CD1c-positive myeloid dendritic cell (primary cell): ENCODE measurements around the gene FSTL4.
"Not testable (repeated sequence)": the region's sequence is repeated elsewhere in the genome, so short reads cannot be mapped to it uniquely, and the experiment has no call there.

ENCODE experiments used
- DNase-seq: peaks from one replicate; pipeline ENCODE4 v3.0.0-alpha.2; 2016; ENCODE audit errors: extremely low spot score

The FSTL4 gene

GRCh38 chr5:133227897-133228296, 384.4 kb downstream of the FSTL4 start:
- DNase-seq = no peak

DNA sequence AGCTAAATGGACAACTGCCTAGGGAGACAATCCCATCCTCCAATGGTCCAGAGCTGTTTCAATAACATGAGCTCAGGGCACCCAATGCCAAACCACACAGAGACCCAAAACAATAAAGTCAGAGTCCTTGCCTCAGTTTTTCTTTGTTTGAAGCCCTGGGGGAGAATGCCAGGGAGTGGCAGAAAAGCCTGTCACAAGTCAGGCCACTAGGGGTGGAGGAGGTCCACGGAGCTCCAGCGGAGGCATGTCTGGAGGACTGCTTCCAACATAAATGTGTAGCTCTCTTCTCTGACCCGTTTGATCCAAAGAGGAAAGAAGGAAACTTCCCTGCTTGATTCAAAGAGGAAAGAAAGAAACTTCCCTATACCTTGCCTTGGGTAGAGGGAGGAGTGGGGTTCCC, 385.3 kb downstream of the FSTL4 start:
- no peak for DNase-seq

GRCh38 chr5:133226186-133226585, 386.2 kb downstream of the FSTL4 start:
- DNase-seq = no peak

DNA sequence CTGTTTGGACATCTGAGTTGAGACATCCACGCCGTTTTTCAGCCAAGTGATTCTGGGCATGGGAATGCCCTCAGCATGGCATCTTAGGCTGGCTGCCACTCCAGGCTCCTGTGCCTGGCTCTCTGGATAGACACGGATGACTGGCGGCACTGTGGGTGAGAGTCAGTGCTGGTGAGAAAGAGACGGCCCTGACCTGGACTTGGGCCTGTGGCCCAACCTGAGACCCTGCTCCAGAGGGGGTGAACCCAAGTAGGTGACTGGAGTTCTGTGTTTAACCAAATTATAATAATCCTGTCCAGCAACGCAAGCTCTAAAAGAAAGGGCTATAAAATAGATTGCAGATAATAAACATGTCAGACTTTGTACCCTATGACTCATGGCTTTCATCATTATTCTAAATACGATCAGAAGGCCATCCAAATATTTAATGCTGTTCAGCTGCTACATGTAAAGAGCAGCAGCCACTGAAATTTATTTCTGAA, 386.6 kb downstream of the FSTL4 start:
- no peak for DNase-seq

DNA sequence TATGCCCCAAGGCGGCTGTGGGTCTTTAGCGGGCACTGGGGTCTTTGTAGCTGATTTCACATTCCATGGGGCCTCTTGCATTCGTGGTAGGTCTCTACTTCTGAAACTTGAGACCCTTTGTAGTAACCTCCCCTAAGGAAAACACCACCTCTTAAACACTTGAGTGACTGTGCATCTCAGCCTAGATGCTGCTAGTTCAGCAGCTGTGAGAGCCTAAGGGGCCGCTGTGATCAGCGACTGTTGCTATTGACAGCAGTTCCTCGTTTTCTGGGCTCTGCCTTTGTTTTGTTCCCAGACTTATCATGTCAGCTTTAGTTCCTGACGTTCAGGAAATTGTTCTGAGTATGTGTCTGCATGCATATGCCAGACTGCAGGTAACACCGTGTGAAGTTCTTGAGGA, 389.4 kb downstream of the FSTL4 start:
- no peak for DNase-seq

- DNase-seq = no peak
These were observed 389.8 kb downstream of the FSTL4 start for GRCh38 chr5:133222521-133222920.

DNA sequence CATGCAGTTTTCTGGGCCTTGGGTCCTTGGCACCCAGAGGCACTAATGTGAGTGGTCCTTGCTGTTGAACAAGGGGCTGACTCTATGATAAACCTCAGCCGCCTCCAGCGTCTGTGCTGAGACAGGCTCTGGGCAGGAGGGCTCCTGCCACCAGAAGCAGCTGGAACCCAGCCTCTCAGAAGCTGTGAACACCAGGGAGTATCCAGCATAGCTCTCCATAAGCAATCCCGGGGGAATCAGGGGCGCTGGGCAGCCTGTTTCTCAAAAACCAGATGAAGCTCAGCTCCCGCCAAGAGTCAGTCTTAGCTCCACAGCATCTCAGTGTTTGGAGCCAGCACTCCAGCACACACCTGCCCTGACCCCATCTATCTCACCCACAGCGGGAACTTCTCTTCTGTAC, 390.3 kb downstream of the FSTL4 start:
- no peak for DNase-seq

- DNase-seq = no peak
These were observed 391.3 kb downstream of the FSTL4 start for GRCh38 chr5:133220851-133221674.

DNA sequence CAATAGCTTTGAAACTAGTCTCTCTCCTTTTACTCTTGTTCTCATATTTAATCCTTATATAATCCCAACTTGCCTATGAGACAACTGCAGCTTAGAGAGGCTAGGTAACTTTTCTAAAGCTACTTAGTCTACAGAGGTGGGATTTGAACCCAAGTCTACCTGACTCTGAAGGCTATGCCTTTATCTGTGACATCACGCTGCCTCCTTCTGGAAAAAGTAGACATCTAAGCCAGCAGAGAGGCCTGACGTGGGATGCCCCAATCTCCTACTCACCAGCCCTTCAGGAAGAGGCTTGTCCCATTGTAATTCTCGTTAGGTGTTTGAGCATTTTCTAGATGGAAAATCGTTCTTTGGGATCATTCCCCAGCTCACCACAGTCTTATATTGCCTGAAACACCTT, 393.0 kb downstream of the FSTL4 start:
- no peak for DNase-seq

DNA sequence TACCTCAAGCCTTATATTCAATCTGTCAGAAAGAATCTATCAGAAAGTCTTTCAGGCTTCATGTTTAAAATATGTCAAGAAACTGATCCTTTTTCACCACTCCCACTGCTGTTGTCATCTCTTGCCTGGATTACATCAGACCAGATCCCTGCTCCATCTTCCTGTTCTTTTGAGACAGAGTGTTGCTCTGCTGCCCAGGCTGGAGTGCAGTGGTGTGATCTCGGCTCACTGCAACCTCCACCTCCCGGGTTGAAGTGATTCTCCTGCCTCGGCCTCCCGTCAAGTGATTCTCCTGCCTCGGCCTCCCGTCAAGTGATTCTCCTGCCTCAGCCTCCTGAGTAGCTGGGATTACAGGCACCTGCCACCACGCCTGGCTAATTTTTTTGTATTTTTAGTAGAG, 396.2 kb downstream of the FSTL4 start:
- not testable (repeated sequence) for DNase-seq

DNA sequence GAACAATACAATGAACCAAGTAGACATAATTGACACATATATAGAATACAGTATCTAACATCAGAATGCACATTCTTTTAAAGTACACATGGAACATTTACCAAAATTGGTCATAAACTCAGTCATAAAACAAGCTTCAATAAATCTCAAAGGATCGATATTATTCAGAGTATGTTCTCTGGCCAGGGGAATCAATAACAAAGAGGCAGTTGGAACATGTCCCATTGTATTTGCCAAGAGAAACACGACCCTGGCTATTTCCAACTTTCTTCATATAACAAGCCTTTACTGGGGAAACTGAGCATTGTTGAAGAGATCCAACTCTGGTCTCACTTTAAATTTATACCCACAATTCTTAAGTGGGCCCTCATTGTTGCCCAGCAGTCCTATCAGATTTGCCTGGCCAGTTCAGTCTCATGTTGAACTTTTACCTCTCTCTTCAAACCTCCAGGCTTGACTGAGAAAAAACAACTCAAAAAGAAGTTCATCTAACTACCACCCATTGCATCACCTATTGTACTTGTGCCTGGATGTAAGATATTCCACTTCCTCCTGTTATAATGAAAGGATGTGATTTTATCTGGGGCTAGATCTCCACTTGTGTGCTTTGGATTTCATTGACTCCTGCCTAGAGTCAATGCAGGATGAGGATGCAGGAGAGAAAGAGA, 398.1 kb downstream of the FSTL4 start:
- DNase-seq = no peak

GRCh38 chr5:133205649-133206048, 406.7 kb downstream of the FSTL4 start:
- DNase-seq = no peak

DNA sequence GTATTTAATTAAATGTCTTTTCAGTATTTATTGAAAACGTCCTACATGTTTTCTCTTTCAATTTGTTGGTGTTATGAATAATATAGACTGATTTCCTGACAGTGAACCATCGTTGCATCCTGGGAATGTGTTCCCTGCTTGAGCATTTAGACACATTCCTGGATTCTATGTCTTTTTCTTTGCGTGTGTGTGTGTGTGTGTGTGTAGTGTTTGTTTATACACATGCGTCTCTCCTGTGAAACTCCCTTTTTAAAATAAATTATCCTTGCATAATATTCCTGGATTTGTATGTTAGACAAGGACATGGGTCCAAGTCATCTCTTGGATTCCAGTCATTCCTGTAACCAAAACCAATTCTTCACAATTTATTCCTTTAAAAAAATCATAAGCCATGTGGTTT, 407.1 kb downstream of the FSTL4 start:
- DNase-seq = no peak

- DNase-seq = no peak
These were observed 408.7 kb downstream of the FSTL4 start for GRCh38 chr5:133203317-133204305.

DNA sequence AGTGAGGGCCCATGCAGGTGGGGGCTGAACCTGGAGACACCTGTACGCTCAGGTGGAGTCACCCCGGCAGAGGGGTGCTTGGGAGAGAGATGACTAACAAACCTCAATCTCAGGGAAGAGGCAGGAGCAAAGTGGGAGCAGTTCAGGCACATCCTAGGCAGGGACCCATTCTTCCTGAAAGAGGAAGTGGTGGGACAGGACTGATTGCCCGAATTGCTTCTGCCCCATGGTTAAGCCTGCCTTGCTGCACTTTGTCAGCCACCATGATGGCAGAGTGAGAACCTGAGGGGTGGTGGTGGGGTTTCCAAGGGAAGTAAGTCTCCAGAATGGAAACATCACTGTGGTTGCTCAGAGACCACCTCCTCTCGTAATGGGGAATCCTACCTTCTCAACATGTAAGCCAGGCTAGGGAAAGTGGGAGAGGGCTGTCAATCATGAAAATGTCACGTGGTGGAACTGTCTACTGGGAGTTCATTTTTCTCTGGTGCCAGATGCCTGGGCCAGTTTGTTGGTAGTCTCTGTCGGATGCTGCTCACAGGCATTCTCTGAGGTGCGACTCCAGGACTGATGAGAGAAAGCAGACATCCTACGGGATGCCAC, 410.2 kb downstream of the FSTL4 start:
- no peak for DNase-seq

DNA sequence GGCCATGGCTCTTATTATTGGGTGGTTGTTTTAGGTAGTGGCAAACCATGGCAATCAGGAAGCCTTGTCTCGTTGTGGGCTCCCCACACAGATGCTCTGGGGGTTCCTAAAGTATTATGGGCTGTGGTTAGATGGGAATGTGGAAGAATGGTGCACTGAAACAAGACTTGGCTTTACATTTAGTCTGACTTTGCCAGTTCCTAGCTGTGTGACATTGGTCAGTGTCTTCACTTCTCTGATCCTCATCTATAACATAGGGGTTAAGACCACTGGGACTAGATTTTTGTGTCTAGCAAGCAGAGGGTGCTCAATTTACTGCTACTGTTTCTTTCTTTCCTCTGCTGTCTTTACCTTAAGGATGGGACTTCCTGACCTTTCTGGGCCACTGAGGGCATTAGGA, 411.0 kb downstream of the FSTL4 start:
- DNase-seq = no peak

- DNase-seq = no peak
These were observed 412.1 kb downstream of the FSTL4 start for GRCh38 chr5:133200256-133200655.

- no peak for DNase-seq
These were observed 412.7 kb downstream of the FSTL4 start for GRCh38 chr5:133199417-133200178.

DNA sequence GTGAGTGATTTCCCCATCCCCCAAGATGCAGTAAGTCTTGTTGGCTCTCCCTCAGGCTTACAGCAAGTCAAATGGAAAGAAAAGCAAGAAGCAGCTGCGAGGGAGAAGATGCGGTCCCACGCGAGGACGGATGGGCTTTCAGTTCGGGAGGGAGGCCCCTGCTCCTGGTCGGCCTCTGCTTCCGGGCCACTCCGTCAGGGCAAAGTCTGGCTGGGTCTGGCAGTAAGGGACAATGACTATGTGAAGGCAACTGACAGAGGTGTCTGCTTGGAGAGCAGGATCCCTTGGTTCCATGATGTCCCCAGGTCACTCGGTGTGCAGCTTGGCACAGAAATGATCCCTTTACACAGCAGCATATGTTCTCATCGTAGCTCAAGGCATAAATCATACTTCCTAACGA, 413.8 kb downstream of the FSTL4 start:
- no peak for DNase-seq

GRCh38 chr5:133196441-133197085, 415.8 kb downstream of the FSTL4 start:
- DNase-seq = no peak
